Measurements from ENCODE around the gene NPL.

The NPL gene

GRCh38 chr1:182803846-182804245 is 14.3 kb downstream of the NPL start:
- H3K9ac ChIP-seq (ENCODE audit: low read depth, low read length) = no peak overlapping the region
- no peaks in the 10 kb centered on the region for H3K9me3 ChIP-seq (ENCODE audit: control insufficient read depth, insufficient read depth, low read length)
- no peak overlapping the region for H3K4me3 ChIP-seq (ENCODE audit: low read depth, low read length)
- no peaks in the 10 kb centered on the region for H3K27me3 ChIP-seq (ENCODE audit: control insufficient read depth, insufficient read depth, low read length)
- H3K4me1 ChIP-seq (ENCODE audit: control insufficient read depth, insufficient read depth, low read length) = peaks cover 17% of the 10 kb centered on the region
- H3K36me3 ChIP-seq (ENCODE audit: control insufficient read depth, insufficient read depth, low read length) = no peaks in the 10 kb centered on the region

GRCh38 chr1:182806015-182806678 is 16.6 kb downstream of the NPL start:
- Histone ChIP-seq H3K9me3 (ENCODE audit: control insufficient read depth, insufficient read depth, low read length) (no peaks in the 10 kb centered on the region), H3K4me1 (ENCODE audit: control insufficient read depth, insufficient read depth, low read length) (peaks cover 17% of the 10 kb centered on the region), H3K4me3 (ENCODE audit: low read depth, low read length) (peak overlapping the region; percentile 35), H3K36me3 (ENCODE audit: control insufficient read depth, insufficient read depth, low read length) (no peaks in the 10 kb centered on the region), H3K9ac (ENCODE audit: low read depth, low read length) (no peak overlapping the region), H3K27me3 (ENCODE audit: control insufficient read depth, insufficient read depth, low read length) (no peaks in the 10 kb centered on the region)

- Histone ChIP-seq H3K36me3 (ENCODE audit: control insufficient read depth, insufficient read depth, low read length) (no peaks in the 10 kb centered on the region), H3K27me3 (ENCODE audit: control insufficient read depth, insufficient read depth, low read length) (no peaks in the 10 kb centered on the region), H3K9ac (ENCODE audit: low read depth, low read length) (no peak overlapping the region), H3K9me3 (ENCODE audit: control insufficient read depth, insufficient read depth, low read length) (no peaks in the 10 kb centered on the region), H3K4me3 (ENCODE audit: low read depth, low read length) (no peak overlapping the region), H3K4me1 (ENCODE audit: control insufficient read depth, insufficient read depth, low read length) (peaks cover 5% of the 10 kb centered on the region)
These were observed 18.3 kb downstream of the NPL start for GRCh38 chr1:182807907-182808306.

- Histone ChIP-seq H3K9ac (ENCODE audit: low read depth, low read length) (no peak overlapping the region), H3K4me1 (ENCODE audit: control insufficient read depth, insufficient read depth, low read length) (peaks cover 5% of the 10 kb centered on the region), H3K36me3 (ENCODE audit: control insufficient read depth, insufficient read depth, low read length) (no peaks in the 10 kb centered on the region), H3K4me3 (ENCODE audit: low read depth, low read length) (no peak overlapping the region), H3K9me3 (ENCODE audit: control insufficient read depth, insufficient read depth, low read length) (no peaks in the 10 kb centered on the region), H3K27me3 (ENCODE audit: control insufficient read depth, insufficient read depth, low read length) (no peaks in the 10 kb centered on the region)
These were observed 19.9 kb downstream of the NPL start for GRCh38 chr1:182809414-182809957.

- Histone ChIP-seq H3K9me3 (ENCODE audit: control insufficient read depth, insufficient read depth, low read length) (no peaks in the 10 kb centered on the region), H3K27me3 (ENCODE audit: control insufficient read depth, insufficient read depth, low read length) (no peaks in the 10 kb centered on the region), H3K4me3 (ENCODE audit: low read depth, low read length) (no peak overlapping the region), H3K4me1 (ENCODE audit: control insufficient read depth, insufficient read depth, low read length) (no peaks in the 10 kb centered on the region), H3K36me3 (ENCODE audit: control insufficient read depth, insufficient read depth, low read length) (no peaks in the 10 kb centered on the region), H3K9ac (ENCODE audit: low read depth, low read length) (no peak overlapping the region)
These were observed 22.6 kb downstream of the NPL start for GRCh38 chr1:182811975-182812722.

GRCh38 chr1:182816863-182817262 is 27.3 kb downstream of the NPL start:
- Histone ChIP-seq H3K4me3 (ENCODE audit: low read depth, low read length) (no peak overlapping the region), H3K9ac (ENCODE audit: low read depth, low read length) (no peak overlapping the region), H3K4me1 (ENCODE audit: control insufficient read depth, insufficient read depth, low read length) (no peaks in the 10 kb centered on the region), H3K27me3 (ENCODE audit: control insufficient read depth, insufficient read depth, low read length) (no peaks in the 10 kb centered on the region), H3K36me3 (ENCODE audit: control insufficient read depth, insufficient read depth, low read length) (no peaks in the 10 kb centered on the region), H3K9me3 (ENCODE audit: control insufficient read depth, insufficient read depth, low read length) (no peaks in the 10 kb centered on the region)

- Histone ChIP-seq H3K9ac (ENCODE audit: low read depth, low read length) (no peak overlapping the region), H3K36me3 (ENCODE audit: control insufficient read depth, insufficient read depth, low read length) (no peaks in the 10 kb centered on the region), H3K4me3 (ENCODE audit: low read depth, low read length) (no peak overlapping the region), H3K4me1 (ENCODE audit: control insufficient read depth, insufficient read depth, low read length) (no peaks in the 10 kb centered on the region), H3K27me3 (ENCODE audit: control insufficient read depth, insufficient read depth, low read length) (no peaks in the 10 kb centered on the region), H3K9me3 (ENCODE audit: control insufficient read depth, insufficient read depth, low read length) (no peaks in the 10 kb centered on the region)
These were observed 28.2 kb downstream of the NPL start for GRCh38 chr1:182817802-182818201.

- Histone ChIP-seq H3K27me3 (ENCODE audit: control insufficient read depth, insufficient read depth, low read length) (no peaks in the 10 kb centered on the region), H3K4me3 (ENCODE audit: low read depth, low read length) (no peak overlapping the region), H3K9ac (ENCODE audit: low read depth, low read length) (no peak overlapping the region), H3K9me3 (ENCODE audit: control insufficient read depth, insufficient read depth, low read length) (no peaks in the 10 kb centered on the region), H3K4me1 (ENCODE audit: control insufficient read depth, insufficient read depth, low read length) (no peaks in the 10 kb centered on the region), H3K36me3 (ENCODE audit: control insufficient read depth, insufficient read depth, low read length) (no peaks in the 10 kb centered on the region)
These were observed 33.6 kb downstream of the NPL start for GRCh38 chr1:182823220-182823619.

GRCh38 chr1:182826892-182827291 is 37.3 kb downstream of the NPL start:
- Histone ChIP-seq H3K36me3 (ENCODE audit: control insufficient read depth, insufficient read depth, low read length) (no peaks in the 10 kb centered on the region), H3K4me1 (ENCODE audit: control insufficient read depth, insufficient read depth, low read length) (no peaks in the 10 kb centered on the region), H3K9ac (ENCODE audit: low read depth, low read length) (no peak overlapping the region), H3K27me3 (ENCODE audit: control insufficient read depth, insufficient read depth, low read length) (no peaks in the 10 kb centered on the region), H3K9me3 (ENCODE audit: control insufficient read depth, insufficient read depth, low read length) (no peaks in the 10 kb centered on the region), H3K4me3 (ENCODE audit: low read depth, low read length) (no peak overlapping the region)

GRCh38 chr1:182829285-182829932 is 39.8 kb downstream of the NPL start:
- Histone ChIP-seq H3K4me1 (ENCODE audit: control insufficient read depth, insufficient read depth, low read length) (no peaks in the 10 kb centered on the region), H3K9me3 (ENCODE audit: control insufficient read depth, insufficient read depth, low read length) (no peaks in the 10 kb centered on the region), H3K36me3 (ENCODE audit: control insufficient read depth, insufficient read depth, low read length) (no peaks in the 10 kb centered on the region), H3K4me3 (ENCODE audit: low read depth, low read length) (no peak overlapping the region), H3K27me3 (ENCODE audit: control insufficient read depth, insufficient read depth, low read length) (no peaks in the 10 kb centered on the region), H3K9ac (ENCODE audit: low read depth, low read length) (no peak overlapping the region)

- Histone ChIP-seq H3K9ac (ENCODE audit: low read depth, low read length) (no peak overlapping the region), H3K9me3 (ENCODE audit: control insufficient read depth, insufficient read depth, low read length) (no peaks in the 10 kb centered on the region), H3K27me3 (ENCODE audit: control insufficient read depth, insufficient read depth, low read length) (no peaks in the 10 kb centered on the region), H3K4me3 (ENCODE audit: low read depth, low read length) (no peak overlapping the region), H3K4me1 (ENCODE audit: control insufficient read depth, insufficient read depth, low read length) (no peaks in the 10 kb centered on the region), H3K36me3 (ENCODE audit: control insufficient read depth, insufficient read depth, low read length) (no peaks in the 10 kb centered on the region)
These were observed 43.7 kb downstream of the NPL start for GRCh38 chr1:182833271-182833670.

All from iPS-15b (cell line).